DOHH2 (cell line): ENCODE data around the gene ZNF507.

Source experiments
- H3F3A ChIP-seq: fragments of 200-600 bp; sonication (generic), shearing (Covaris generic); 2 replicates; pipeline ENCODE4 v1.6.0; 2016; ENCODE audit warnings: antibody characterized with exemption, mild to moderate bottlenecking; ENCODE audit not compliant: control insufficient read depth, insufficient read depth
- H3K27ac ChIP-seq: fragments of 200-600 bp; sonication (generic); 2 replicates; pipeline ENCODE4 v1.5.1; 2014; ENCODE audit warnings: low read depth, mild to moderate bottlenecking, low read length, moderate library complexity
- H3K27me3 ChIP-seq: fragments of 200-600 bp; sonication (generic); 2 replicates; pipeline ENCODE4 v1.6.1; 2014; ENCODE audit warnings: mild to moderate bottlenecking, low read length, mixed read lengths; ENCODE audit not compliant: control insufficient read depth
- H3K36me3 ChIP-seq: fragments of 200-600 bp; sonication (generic); 2 replicates; pipeline ENCODE4 v1.6.1; 2014; ENCODE audit warnings: mild to moderate bottlenecking, low read length, moderate library complexity, mixed read lengths; ENCODE audit not compliant: control insufficient read depth
- H3K4me1 ChIP-seq: fragments of 200-600 bp; sonication (generic); 2 replicates; pipeline ENCODE4 v1.6.1; 2014; ENCODE audit warnings: mild to moderate bottlenecking, low read length, mixed read lengths; ENCODE audit not compliant: control insufficient read depth
- H3K4me2 ChIP-seq: fragments of 200-600 bp; sonication (generic); 2 replicates; pipeline ENCODE4 v1.6.0; 2014; ENCODE audit warnings: mild to moderate bottlenecking, low read length, moderate library complexity
- H3K4me3 ChIP-seq: fragments of 200-600 bp; sonication (generic); 2 replicates; pipeline ENCODE4 v1.5.1; 2014; ENCODE audit warnings: mild to moderate bottlenecking, low read length, mixed read lengths
- H3K79me2 ChIP-seq: fragments of 200-600 bp; sonication (generic); 2 replicates; pipeline ENCODE4 v1.6.1; 2014; ENCODE audit warnings: mild to moderate bottlenecking, low read length, mixed read lengths; ENCODE audit not compliant: control insufficient read depth
- H3K9me2 ChIP-seq: fragments of 200-600 bp; sonication (generic); replicated peaks from 2 replicates; pipeline ENCODE4 v1.6.1; 2014; ENCODE audit warnings: mild to moderate bottlenecking, low read length, mixed read lengths; ENCODE audit not compliant: control insufficient read depth
- H3K9me3 ChIP-seq: fragments of 200-600 bp; sonication (generic); 2 replicates; pipeline ENCODE4 v1.6.1; 2014; ENCODE audit warnings: antibody characterized with exemption, low read length, mixed read lengths; ENCODE audit not compliant: control insufficient read depth, insufficient read depth
- H4K20me1 ChIP-seq: fragments of 200-600 bp; sonication (generic); 2 replicates; pipeline ENCODE4 v1.6.0; 2014; ENCODE audit warnings: low read depth, mild to moderate bottlenecking, antibody characterized with exemption, low read length, moderate library complexity; ENCODE audit not compliant: control insufficient read depth, insufficient read depth
- CTCF ChIP-seq: fragments of 200-600 bp; sonication (generic); IDR thresholded peaks from one replicate; pipeline ENCODE4 v1.5.1; 2014; ENCODE audit warnings: antibody characterized with exemption, mild to moderate bottlenecking, low read depth, low read length; ENCODE audit not compliant: poor library complexity, severe bottlenecking
- EZH2phosphoT487 ChIP-seq: fragments of 200-600 bp; sonication (generic); IDR thresholded peaks from 2 replicates; pipeline ENCODE4 v1.6.1; 2017; ENCODE audit warnings: borderline replicate concordance, mild to moderate bottlenecking, antibody characterized with exemption, low read length, moderate library complexity, mixed read lengths

Gene ZNF507

GRCh38 chr19:32316034-32316433 lies 29.4 kb upstream of the ZNF507 start:
- H3K4me2 ChIP-seq: no peak overlapping the region
- H3K27me3 ChIP-seq: no peaks in the 10 kb centered on the region
- no peaks in the 10 kb centered on the region for H4K20me1 ChIP-seq
- no peaks in the 10 kb centered on the region for H3K9me2 ChIP-seq
- H3K27ac ChIP-seq: no peak overlapping the region
- H3F3A ChIP-seq: no peaks in the 10 kb centered on the region
- H3K4me1 ChIP-seq: no peaks in the 10 kb centered on the region
- H3K79me2 ChIP-seq: no peaks in the 10 kb centered on the region
- TF ChIP-seq EZH2phosphoT487 (no peak), CTCF (no peak)
- H3K4me3 ChIP-seq: no peak overlapping the region
- no peaks in the 10 kb centered on the region for H3K9me3 ChIP-seq
- H3K36me3 ChIP-seq: no peaks in the 10 kb centered on the region

- no peaks in the 10 kb centered on the region for H3K36me3 ChIP-seq
- no peaks in the 10 kb centered on the region for H3K27me3 ChIP-seq
- H3F3A ChIP-seq: no peaks in the 10 kb centered on the region
- H3K27ac ChIP-seq: no peak overlapping the region
- H4K20me1 ChIP-seq: no peaks in the 10 kb centered on the region
- no peak for TF ChIP-seq CTCF
- TF ChIP-seq EZH2phosphoT487: no peak
- no peak overlapping the region for H3K4me2 ChIP-seq
- no peaks in the 10 kb centered on the region for H3K79me2 ChIP-seq
- H3K4me3 ChIP-seq: no peak overlapping the region
- H3K9me2 ChIP-seq: no peaks in the 10 kb centered on the region
- no peaks in the 10 kb centered on the region for H3K4me1 ChIP-seq
- no peaks in the 10 kb centered on the region for H3K9me3 ChIP-seq
Measured at GRCh38 chr19:32317086-32317485, 28.3 kb upstream of the ZNF507 start.

GRCh38 chr19:32318884-32319520 lies 26.4 kb upstream of the ZNF507 start:
- Histone ChIP-seq H3K4me1 (no peaks in the 10 kb centered on the region), H3K36me3 (no peaks in the 10 kb centered on the region), H3K4me2 (no peak overlapping the region)

More at GRCh38 chr19:32318884-32319520, 26.4 kb upstream of the ZNF507 start:
- no peaks in the 10 kb centered on the region for H3K9me2 ChIP-seq
- H3F3A ChIP-seq: no peaks in the 10 kb centered on the region
- no peaks in the 10 kb centered on the region for H3K79me2 ChIP-seq
- no peak overlapping the region for H3K4me3 ChIP-seq
- H3K27ac ChIP-seq: no peak overlapping the region
- H4K20me1 ChIP-seq: no peaks in the 10 kb centered on the region
- peak; percentile 36 for TF ChIP-seq CTCF
- no peak for TF ChIP-seq EZH2phosphoT487
- no peaks in the 10 kb centered on the region for H3K9me3 ChIP-seq
- no peaks in the 10 kb centered on the region for H3K27me3 ChIP-seq
